IMR-90 (cell line): Measurements from ENCODE around the gene PCNX2. TPM values are rescaled to one million over a fixed set of nuclear protein-coding genes. Genes with fewer than 3 reads are reported as not detected.

Experiments
- ATAC-seq: fragments of 200-7000 bp; cut with Tn5 transposase; 2 replicates; pipeline ENCODE4 v1.9.1; 2020; ENCODE audit warnings: low read depth, mild to moderate bottlenecking, moderate library complexity
- BruUV-seq: library from RNA; stranded (reverse); fragments of 400-500 nt; replicated peaks from 2 replicates; lab custom pipeline; 2021; lab: Mats Ljungman, UMichigan
- CTCF ChIA-PET: fragments of 300-600 bp; formaldehyde crosslinking; extraction: SDS; loops from one replicate; lab custom pipeline; 2021; ENCODE audit warnings: antibody characterized with exemption; lab: Yijun Ruan, JAX
- POLR2A ChIA-PET: fragments of 300-600 bp; sonication (Branson Sonifier 250); formaldehyde crosslinking; loops from one replicate; lab custom pipeline; 2022; ENCODE audit warnings: antibody characterized with exemption; ENCODE audit not compliant: unreplicated experiment; lab: Charles Lee
- DNase-seq: peaks from one replicate; pipeline ENCODE4 v3.0.0; 2013
- H2AFZ ChIP-seq: replicated peaks from 2 replicates; pipeline ENCODE3; 2013; ENCODE audit warnings: low read length, mild to moderate bottlenecking; ENCODE audit not compliant: poor library complexity
- H2AK5ac ChIP-seq: 2 replicates; pipeline ENCODE4 v1.6.1; 2013; ENCODE audit warnings: low read depth, low read length, inconsistent platforms
- H2AK9ac ChIP-seq: replicated peaks from 2 replicates; pipeline ENCODE3; 2013; ENCODE audit warnings: mild to moderate bottlenecking, low read depth, low read length, moderate library complexity; ENCODE audit not compliant: poor library complexity
- H2BK120ac ChIP-seq: 2 replicates; pipeline ENCODE4 v1.6.1; 2013; ENCODE audit warnings: low read depth, low read length, inconsistent platforms
- H2BK15ac ChIP-seq: 3 replicates; pipeline ENCODE4 v1.6.1; 2013; ENCODE audit warnings: low read depth, low read length, inconsistent platforms
- H2BK20ac ChIP-seq: 2 replicates; pipeline ENCODE4 v1.6.1; 2013; ENCODE audit warnings: low read depth, mild to moderate bottlenecking, inconsistent platforms, low read length, moderate library complexity
- H2BK5ac ChIP-seq: 2 replicates; pipeline ENCODE4 v1.6.1; 2013; ENCODE audit warnings: mild to moderate bottlenecking, low read depth, low read length, inconsistent platforms; ENCODE audit not compliant: poor library complexity, severe bottlenecking
- H3K14ac ChIP-seq: replicated peaks from 2 replicates; pipeline ENCODE4 v1.6.1; 2013; ENCODE audit warnings: low read depth, low read length, inconsistent platforms
- H3K18ac ChIP-seq: 2 replicates; pipeline ENCODE4 v1.6.1; 2013; ENCODE audit warnings: low read depth, low read length, control low read depth
- H3K23ac ChIP-seq: 2 replicates; pipeline ENCODE4 v1.6.1; 2013; ENCODE audit warnings: low read depth, low read length, inconsistent platforms
- H3K27ac ChIP-seq: 2 replicates; pipeline ENCODE4 v1.5.1; 2013; ENCODE audit warnings: mild to moderate bottlenecking, control low read depth, low read length; ENCODE audit not compliant: insufficient read depth
- H3K27me3 ChIP-seq: 2 replicates; pipeline ENCODE4 v1.6.1; 2013; ENCODE audit warnings: low read length; ENCODE audit not compliant: control insufficient read depth, insufficient read depth
- H3K36me3 ChIP-seq: 2 replicates; pipeline ENCODE4 v1.6.1; 2013; ENCODE audit warnings: low read length, mixed read lengths; ENCODE audit not compliant: control insufficient read depth, insufficient read depth
- H3K4ac ChIP-seq: 2 replicates; pipeline ENCODE4 v1.6.1; 2013; ENCODE audit warnings: low read depth, low read length, inconsistent platforms
- H3K4me1 ChIP-seq: 2 replicates; pipeline ENCODE4 v1.6.1; 2013; ENCODE audit warnings: low read length, mixed read lengths; ENCODE audit not compliant: control insufficient read depth, insufficient read depth
- H3K4me2 ChIP-seq: 2 replicates; pipeline ENCODE4 v1.6.1; 2013; ENCODE audit warnings: low read depth, mild to moderate bottlenecking, control low read depth, low read length, moderate library complexity
- H3K4me3 ChIP-seq: 2 replicates; pipeline ENCODE4 v1.5.1; 2013; ENCODE audit warnings: low read depth, mild to moderate bottlenecking, control low read depth, low read length, moderate library complexity; ENCODE audit not compliant: insufficient read depth
- H3K56ac ChIP-seq: 2 replicates; pipeline ENCODE4 v1.6.1; 2013; ENCODE audit warnings: low read length, inconsistent platforms; ENCODE audit not compliant: insufficient read depth; ENCODE audit errors: extremely low read depth
- H3K79me1 ChIP-seq, 2 experiments: 2 replicates each; pipeline ENCODE4 v1.6.1; 2013; ENCODE audit warnings: low read length in 2 of 2, inconsistent platforms in 1 of 2, low read depth in 1 of 2
- H3K9ac ChIP-seq: 2 replicates; pipeline ENCODE4 v1.6.1; 2013; ENCODE audit warnings: low read depth, low read length, control low read depth
- H3K9me1 ChIP-seq: 2 replicates; pipeline ENCODE4 v1.6.1; 2013; ENCODE audit warnings: low read length, inconsistent platforms; ENCODE audit not compliant: insufficient read depth
- H3K9me3 ChIP-seq: 2 replicates; pipeline ENCODE4 v1.6.1; 2013; ENCODE audit warnings: low read length; ENCODE audit not compliant: control insufficient read depth, insufficient read depth
- H4K20me1 ChIP-seq: 2 replicates; pipeline ENCODE4 v1.6.1; 2013; ENCODE audit warnings: low read length, inconsistent platforms; ENCODE audit not compliant: insufficient read depth
- H4K5ac ChIP-seq: 2 replicates; pipeline ENCODE4 v1.6.1; 2013; ENCODE audit warnings: mild to moderate bottlenecking, low read depth, low read length, control low read depth
- H4K8ac ChIP-seq, 2 experiments: 2 replicates each; pipeline ENCODE4 v1.6.1; 2013; ENCODE audit warnings: low read depth in 2 of 2, low read length in 2 of 2, control low read depth in 1 of 2, inconsistent platforms in 1 of 2
- H4K91ac ChIP-seq: 2 replicates; pipeline ENCODE4 v1.6.1; 2013; ENCODE audit warnings: low read depth, low read length, inconsistent platforms; ENCODE audit not compliant: insufficient read depth
- BHLHE40 ChIP-seq: fragments of 150-350 bp; IDR thresholded peaks from 2 replicates; pipeline ENCODE4 v1.6.1; 2016; ENCODE audit warnings: mild to moderate bottlenecking, low read depth, low read length
- CEBPB ChIP-seq: IDR thresholded peaks from 2 replicates; pipeline ENCODE4 v1.6.1; 2012; ENCODE audit warnings: low read depth, low read length, improper control_type of control experiment
- CHD1 ChIP-seq: IDR thresholded peaks from 2 replicates; pipeline ENCODE4 v1.6.1; 2012; ENCODE audit warnings: low read depth, low read length, improper control_type of control experiment
- CTCF ChIP-seq: conservative IDR thresholded peaks from 2 replicates; pipeline ENCODE4 v1.5.1; 2012; ENCODE audit warnings: mild to moderate bottlenecking, low read depth, low read length, improper control_type of control experiment
- MAZ ChIP-seq: IDR thresholded peaks from 2 replicates; pipeline ENCODE4 v1.6.1; 2012; ENCODE audit warnings: low read depth, mild to moderate bottlenecking, low read length, improper control_type of control experiment, moderate library complexity, borderline replicate concordance
- NFE2L2 ChIP-seq: fragments of 150-350 bp; IDR thresholded peaks from 2 replicates; pipeline ENCODE4 v1.6.1; 2016; ENCODE audit warnings: low read depth, mild to moderate bottlenecking, low read length
- WGBS, 2 experiments: methylation state at CpG; one replicate each; pipeline versions ENCODE4 v1.1.5 to v1.1.7; 2013; ENCODE audit warnings: missing lambda C conversion rate in 2 of 2; ENCODE audit not compliant: insufficient read length in 1 of 2; ENCODE audit errors: extremely low coverage in 2 of 2; 5-methylcytosine and 5-hydroxymethylcytosine counted together
- dilution Hi-C: fragments of 300-500 bp; cut with HindIII; formaldehyde crosslinking; loops from one replicate; pipeline ENCODE4 v1.14.3; 2018; ENCODE audit warnings: low sequenced_read_pairs; ENCODE audit not compliant: unreplicated experiment
- in situ Hi-C: fragments of 300-500 bp; cut with MboI; formaldehyde crosslinking; loops from 3 replicates; pipeline ENCODE4 v1.14.3; 2019; ENCODE audit warnings: low sequenced_read_pairs, inconsistent platforms, mixed read lengths
- intact Hi-C: fragments of 100-400 bp; cut with micrococcal nuclease; formaldehyde crosslinking; loops from 2 replicates; pipeline ENCODE4 v1.10.0; 2022
- polyA plus RNA-seq, 3 experiments: library from polyadenylated mRNA; depleted of rRNA; stranded (reverse); fragments of >200 nt; gene quantifications; 2 replicates each; pipeline ENCODE4 v1.2.3, GENCODE V29; 2012; ENCODE audit warnings: low replicate concordance in 1 of 3
- total RNA-seq: library from RNA; depleted of rRNA; stranded (reverse); fragments of >200 nt; gene quantifications from 2 replicates; pipeline ENCODE4 v1.2.3, GENCODE V29; 2012
- TF ChIP-seq, protein P1 (sequence below): fragments of 150-350 bp; IDR thresholded peaks from 2 replicates; pipeline ENCODE4 v1.6.1; 2017; ENCODE audit warnings: mild to moderate bottlenecking, antibody characterized with exemption, low read length, low read depth

PCNX2 gene
- total and polyA plus RNA-seq, 2 of the 4 experiments (the other 2 are of a cell fraction) = 15.9 to 22.6 TPM

- Histone ChIP-seq H3K4me2 (no peak overlapping the region), H3K9ac (no peak overlapping the region), H3K36me3 (no peaks in the 10 kb centered on the region), H3K4me3 (no peak overlapping the region), H4K91ac (no peak overlapping the region), H2BK15ac (no peak overlapping the region), H2BK120ac (no peak overlapping the region), H2BK5ac (no peak overlapping the region), H4K8ac (no peak overlapping the region), H3K27ac (no peak overlapping the region), H3K9me3 (no peaks in the 10 kb centered on the region), H2BK20ac (no peak overlapping the region), H3K4me1 (no peaks in the 10 kb centered on the region; the same call in 1 of the 2 replicates), H2AFZ (no peak overlapping the region), H2AK5ac (no peak overlapping the region), H4K20me1 (no peaks in the 10 kb centered on the region), H2AK9ac (no peak overlapping the region), H3K27me3 (no peaks in the 10 kb centered on the region), H3K9me1 (no peaks in the 10 kb centered on the region), H4K5ac (no peak overlapping the region), H3K14ac (no peak overlapping the region), H3K79me1 (no peaks in the 10 kb centered on the region), H3K4ac (no peak overlapping the region), H3K18ac (no peak overlapping the region), H3K56ac (no peak overlapping the region), H3K23ac (no peak overlapping the region)
- CTCF ChIA-PET = no interaction called here
- POLR2A ChIA-PET = no interaction called here
- DNase-seq = no peak
- TF ChIP-seq NFE2L2 (no peak), MAZ (no peak), CTCF (no peak), BHLHE40 (no peak), CEBPB (no peak), CHD1 (no peak)
- TF ChIP-seq, protein P1, sequence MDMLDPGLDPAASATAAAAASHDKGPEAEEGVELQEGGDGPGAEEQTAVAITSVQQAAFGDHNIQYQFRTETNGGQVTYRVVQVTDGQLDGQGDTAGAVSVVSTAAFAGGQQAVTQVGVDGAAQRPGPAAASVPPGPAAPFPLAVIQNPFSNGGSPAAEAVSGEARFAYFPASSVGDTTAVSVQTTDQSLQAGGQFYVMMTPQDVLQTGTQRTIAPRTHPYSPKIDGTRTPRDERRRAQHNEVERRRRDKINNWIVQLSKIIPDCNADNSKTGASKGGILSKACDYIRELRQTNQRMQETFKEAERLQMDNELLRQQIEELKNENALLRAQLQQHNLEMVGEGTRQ = no peak
- in situ Hi-C loops (no loop called here), dilution Hi-C loops (no loop called here), intact Hi-C loops (no loop called here)
- no CpG with 5 or more reads among the region's 5 CpGs for WGBS, 2 experiments
- BruUV-seq = no TSS peak
- no peak for ATAC-seq
Observed at GRCh38 chr1:233034836-233035235, 260.7 kb downstream of the PCNX2 start.
